Measurements from ENCODE around the gene SP1.
"Not testable (repeated sequence)": the region's sequence is repeated elsewhere in the genome, so short reads cannot be mapped to it uniquely, and the experiment has no call there.

DNA sequence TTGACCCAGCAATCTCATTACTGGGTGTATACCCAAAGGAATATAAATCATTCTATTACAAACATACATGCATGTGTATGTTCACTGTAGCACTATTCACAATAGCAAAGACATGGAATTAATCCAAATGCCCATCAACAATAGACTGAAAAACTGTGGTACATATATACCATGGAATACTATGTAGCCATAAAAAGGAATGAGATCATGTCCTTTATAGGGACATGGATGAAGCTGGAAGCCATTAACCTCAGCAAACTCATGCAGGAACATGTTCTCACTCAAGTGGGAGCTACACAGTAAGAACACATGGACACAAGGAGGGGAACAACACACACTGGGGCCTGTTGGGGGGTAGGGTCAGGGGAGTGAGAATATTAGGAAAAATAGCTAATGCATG is 59.6 kb downstream of the SP1 start:
- TF ChIP-seq, protein P1, sequence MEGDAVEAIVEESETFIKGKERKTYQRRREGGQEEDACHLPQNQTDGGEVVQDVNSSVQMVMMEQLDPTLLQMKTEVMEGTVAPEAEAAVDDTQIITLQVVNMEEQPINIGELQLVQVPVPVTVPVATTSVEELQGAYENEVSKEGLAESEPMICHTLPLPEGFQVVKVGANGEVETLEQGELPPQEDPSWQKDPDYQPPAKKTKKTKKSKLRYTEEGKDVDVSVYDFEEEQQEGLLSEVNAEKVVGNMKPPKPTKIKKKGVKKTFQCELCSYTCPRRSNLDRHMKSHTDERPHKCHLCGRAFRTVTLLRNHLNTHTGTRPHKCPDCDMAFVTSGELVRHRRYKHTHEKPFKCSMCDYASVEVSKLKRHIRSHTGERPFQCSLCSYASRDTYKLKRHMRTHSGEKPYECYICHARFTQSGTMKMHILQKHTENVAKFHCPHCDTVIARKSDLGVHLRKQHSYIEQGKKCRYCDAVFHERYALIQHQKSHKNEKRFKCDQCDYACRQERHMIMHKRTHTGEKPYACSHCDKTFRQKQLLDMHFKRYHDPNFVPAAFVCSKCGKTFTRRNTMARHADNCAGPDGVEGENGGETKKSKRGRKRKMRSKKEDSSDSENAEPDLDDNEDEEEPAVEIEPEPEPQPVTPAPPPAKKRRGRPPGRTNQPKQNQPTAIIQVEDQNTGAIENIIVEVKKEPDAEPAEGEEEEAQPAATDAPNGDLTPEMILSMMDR (IDR thresholded peaks at IDR 0.05) = not testable (repeated sequence)
- not testable (repeated sequence) for TF ChIP-seq EZH2 (IDR thresholded peaks at IDR 0.05; ENCODE audit: borderline replicate concordance, insufficient read depth, low read depth, low read length, poor library complexity, severe bottlenecking)
